Stimulated activated CD8-positive, alpha-beta memory T cell treated with anti-CD3 and anti-CD28 coated beads, Interleukin-7, amount 100 ng/mL, for 48 hours (primary cell): ENCODE results near the gene FXYD1.
"Not testable (repeated sequence)": the region's sequence is repeated elsewhere in the genome, so short reads cannot be mapped to it uniquely, and the experiment has no call there.

Experiments used
- DNase-seq, 2 donors: peaks; one replicate each; pipeline ENCODE4 v3.0.0-alpha.2; 2020; ENCODE audit warnings: low read depth in 1 of 2; ENCODE audit errors: extremely low read depth in 1 of 2

The FXYD1 gene

GRCh38 chr19:35141837-35142605 is 3.4 kb downstream of the FXYD1 start:
- DNase-seq = no peak

- DNase-seq = peak in 1 of 2 donors; percentile 38
Measured at GRCh38 chr19:35142606-35143230, 4.1 kb downstream of the FXYD1 start.

- DNase-seq = no peak
Measured at GRCh38 chr19:35143231-35143715, 4.6 kb downstream of the FXYD1 start, which contains the start of gene FXYD7. TSS of gene FXYD7 (plus strand) at chr19:35143255. CDS start at chr19:35143334, 79 bp downstream.

GRCh38 chr19:35143818-35144217 is 5.2 kb downstream of the FXYD1 start:
- no peak for DNase-seq

- no peak for DNase-seq
Measured at GRCh38 chr19:35144259-35144599, 5.6 kb downstream of the FXYD1 start.

GRCh38 chr19:35144600-35145436 is 6.2 kb downstream of the FXYD1 start:
- DNase-seq = no peak

GRCh38 chr19:35146746-35147459 is 8.3 kb downstream of the FXYD1 start:
- no peak for DNase-seq

GRCh38 chr19:35149463-35149862 is 10.8 kb downstream of the FXYD1 start:
- no peak for DNase-seq

- DNase-seq = no peak
Measured at GRCh38 chr19:35150445-35150844, 11.8 kb downstream of the FXYD1 start.

GRCh38 chr19:35151273-35152065 is 12.8 kb downstream of the FXYD1 start:
- DNase-seq = no peak

GRCh38 chr19:35153129-35153522 is 14.5 kb downstream of the FXYD1 start:
- not testable (repeated sequence) for DNase-seq

- peak; percentile 53 to 61 for DNase-seq
Measured at GRCh38 chr19:35153701-35154524, 15.3 kb downstream of the FXYD1 start.

GRCh38 chr19:35154525-35155406 is 16.1 kb downstream of the FXYD1 start, which contains the start of gene FXYD5:
TSS of gene FXYD5 (plus strand) at chr19:35154735. CDS start at chr19:35155551, 816 bp downstream.
- DNase-seq = peak; percentile 64 to 84

GRCh38 chr19:35155441-35155840 is 16.8 kb downstream of the FXYD1 start:
- DNase-seq = no peak

GRCh38 chr19:35155981-35156672 is 17.5 kb downstream of the FXYD1 start:
- DNase-seq = no peak

GRCh38 chr19:35156673-35157014 is 18.0 kb downstream of the FXYD1 start:
- DNase-seq = no peak

GRCh38 chr19:35157431-35157830 is 18.8 kb downstream of the FXYD1 start:
- DNase-seq = no peak

GRCh38 chr19:35159606-35160005 is 21.0 kb downstream of the FXYD1 start:
- DNase-seq = no peak
